ENCODE results near the gene NUBP2. TPM values are rescaled to one million over a fixed set of nuclear protein-coding genes. Genes with fewer than 3 reads are reported as not detected.

Gene NUBP2
- total RNA-seq, 1 experiment from 2014 or later = 103 TPM

DNA sequence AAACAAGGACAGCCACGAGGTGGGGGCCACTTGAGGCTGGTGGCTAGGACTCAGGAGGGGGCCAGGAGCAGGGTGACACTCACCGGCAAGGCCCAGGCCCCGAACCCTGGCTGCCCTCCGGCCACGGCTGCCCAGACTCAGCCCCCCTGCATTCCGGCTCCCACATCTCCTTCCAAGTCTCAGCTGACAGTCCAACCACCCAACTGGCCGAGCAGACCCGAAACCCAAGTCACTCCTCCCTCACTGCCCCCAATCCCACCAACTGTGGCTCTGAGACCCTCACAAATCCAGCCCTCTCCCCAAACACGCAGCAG lies 34.5 kb downstream of the NUBP2 start:
- Histone ChIP-seq H2AFZ (ENCODE audit: low read depth, low read length, poor library complexity, severe bottlenecking) (no peak overlapping the region), H3K4me2 (ENCODE audit: low read length) (no peak overlapping the region), H3K9ac (ENCODE audit: low read length) (no peak overlapping the region), H3K27me3 (ENCODE audit: insufficient read depth, low read length) (no peaks in the 10 kb centered on the region), H3K4me1 (ENCODE audit: control insufficient read depth in 1 of 2, insufficient read depth in 2 of 2, low read length in 2 of 2) (peaks cover 6 to 9% of the 10 kb centered on the region in 2 experiments; a peak in 3 of 4 replicates), H4K20me1 (ENCODE audit: insufficient read depth) (no peaks in the 10 kb centered on the region), H3K36me3 (ENCODE audit: control insufficient read depth in 1 of 2, insufficient read depth in 2 of 2, low read length in 2 of 2) (0 out of 4 replicates have a peak, but pooled peaks cover 2 to 5% of the 10 kb centered on the region in 2 experiments), H3K27ac (ENCODE audit: low read depth, low read length) (no peak overlapping the region), H3K9me2 (ENCODE audit: insufficient read depth) (no peaks in the 10 kb centered on the region), H3K9me3 (ENCODE audit: control insufficient read depth in 1 of 2, insufficient read depth in 1 of 2, low read depth in 1 of 2, low read length in 2 of 2) (no peaks in the 10 kb centered on the region), H3K4me3 (replicated peaks in 1 of 2; ENCODE audit: low read depth in 1 of 2, low read length in 2 of 2) (no peak overlapping the region), H3K79me2 (ENCODE audit: insufficient read depth, low read length) (no peaks in the 10 kb centered on the region)
- no peak for TF ChIP-seq EGR1 (IDR thresholded peaks at IDR 0.05; ENCODE audit: low read depth)
- TF ChIP-seq JUND (IDR thresholded peaks at IDR 0.05) = no peak
- no peak for TF ChIP-seq TCF7L2 (IDR thresholded peaks at IDR 0.05; ENCODE audit: borderline replicate concordance, extremely low read depth, insufficient read depth, insufficient read length)
- BruUV-seq (replicated peaks) = no TSS peak
- DNase-seq (ENCODE audit: low read depth, low spot score) (no peak), ATAC-seq (no peak)
- ChIA-PET POLR2A (no interaction called here), CTCF (no interaction called here), RAD21 (ENCODE audit: low non-redundant PET in 1 of 2, low total read pairs in 2 of 2, uncharacterized antibody in 2 of 2, unreplicated experiment in 2 of 2) (no interaction called here)
- intact Hi-C loops (cut with micrococcal nuclease) = no loop called here

DNA sequence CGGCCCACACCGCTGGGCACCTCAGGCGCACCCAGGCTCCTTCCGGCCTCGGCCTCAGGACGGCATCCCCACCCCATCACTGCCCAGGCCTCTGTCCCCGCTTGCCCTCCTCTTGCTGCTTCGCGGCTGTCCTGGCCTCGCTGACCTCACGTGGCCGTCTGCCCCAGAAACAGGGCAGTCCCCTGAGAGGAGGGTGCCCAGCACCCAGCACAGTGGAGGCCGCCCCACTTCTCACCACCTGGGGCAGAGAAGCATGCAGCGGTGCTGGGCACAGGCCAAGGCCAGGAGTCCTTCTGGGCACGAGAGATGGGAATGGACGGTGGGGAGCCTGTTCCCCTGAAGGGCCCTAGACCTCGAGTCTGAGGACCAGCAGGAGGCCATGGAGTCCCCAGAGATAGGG lies 35.0 kb downstream of the NUBP2 start:
- H3K4me1 ChIP-seq (ENCODE audit: control insufficient read depth in 1 of 2, insufficient read depth in 2 of 2, low read length in 2 of 2) = peaks cover 3 to 4% of the 10 kb centered on the region in 2 experiments; a peak in 3 of 4 replicates
- ChIA-PET POLR2A (no interaction called here), RAD21 (ENCODE audit: low non-redundant PET in 1 of 2, low total read pairs in 2 of 2, uncharacterized antibody in 2 of 2, unreplicated experiment in 2 of 2) (no interaction called here), CTCF (no interaction called here)
- H3K27me3 ChIP-seq (ENCODE audit: insufficient read depth, low read length) = no peaks in the 10 kb centered on the region
- no peaks in the 10 kb centered on the region for H3K9me3 ChIP-seq (ENCODE audit: control insufficient read depth in 1 of 2, insufficient read depth in 1 of 2, low read depth in 1 of 2, low read length in 2 of 2)
- no peaks in the 10 kb centered on the region for H4K20me1 ChIP-seq (ENCODE audit: insufficient read depth)
- no peak overlapping the region for H3K27ac ChIP-seq (ENCODE audit: low read depth, low read length)
- H3K4me3 ChIP-seq (replicated peaks in 1 of 2; ENCODE audit: low read depth in 1 of 2, low read length in 2 of 2) = no peak overlapping the region
- ATAC-seq (no peak), DNase-seq (ENCODE audit: low read depth, low spot score) (no peak)
- H2AFZ ChIP-seq (ENCODE audit: low read depth, low read length, poor library complexity, severe bottlenecking) = no peak overlapping the region
- intact Hi-C loops (cut with micrococcal nuclease) = no loop called here
- no peaks in the 10 kb centered on the region for H3K79me2 ChIP-seq (ENCODE audit: insufficient read depth, low read length)
- no TSS peak for BruUV-seq (replicated peaks)
- no peaks in the 10 kb centered on the region for H3K9me2 ChIP-seq (ENCODE audit: insufficient read depth)
- H3K4me2 ChIP-seq (ENCODE audit: low read length) = no peak overlapping the region
- 0 out of 4 replicates have a peak, but pooled peaks cover 2 to 5% of the 10 kb centered on the region in 2 experiments for H3K36me3 ChIP-seq (ENCODE audit: control insufficient read depth in 1 of 2, insufficient read depth in 2 of 2, low read length in 2 of 2)
- TF ChIP-seq EZH2phosphoT487 (IDR thresholded peaks at IDR 0.05; ENCODE audit: borderline replicate concordance) = no peak
- no peak for TF ChIP-seq CBX3 (IDR thresholded peaks at IDR 0.05; ENCODE audit: low read depth)
- no peak for TF ChIP-seq POLR2A (IDR thresholded peaks at IDR 0.05; ENCODE audit: borderline replicate concordance, extremely low read depth, insufficient read depth, insufficient read length)
- no peak for TF ChIP-seq SP1 (IDR thresholded peaks at IDR 0.05; ENCODE audit: low read depth)
- no peak for TF ChIP-seq EGR1 (IDR thresholded peaks at IDR 0.05; ENCODE audit: low read depth)
- no peak for TF ChIP-seq EZH2 (IDR thresholded peaks at IDR 0.05)
- TF ChIP-seq, protein P1, sequence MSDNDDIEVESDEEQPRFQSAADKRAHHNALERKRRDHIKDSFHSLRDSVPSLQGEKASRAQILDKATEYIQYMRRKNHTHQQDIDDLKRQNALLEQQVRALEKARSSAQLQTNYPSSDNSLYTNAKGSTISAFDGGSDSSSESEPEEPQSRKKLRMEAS (IDR thresholded peaks at IDR 0.05) = no peak
- no peak for TF ChIP-seq CEBPB (IDR thresholded peaks at IDR 0.05; ENCODE audit: low read depth)
- no peak for TF ChIP-seq RAD21 (IDR thresholded peaks at IDR 0.05; ENCODE audit: low read depth)
- no peak for TF ChIP-seq JUND (IDR thresholded peaks at IDR 0.05)
- no peak for TF ChIP-seq ZNF274 (IDR thresholded peaks at IDR 0.05; ENCODE audit: low read depth, low read length)
- no peak for TF ChIP-seq FOSL1 (IDR thresholded peaks at IDR 0.05; ENCODE audit: low read depth)
- TF ChIP-seq, protein P2, sequence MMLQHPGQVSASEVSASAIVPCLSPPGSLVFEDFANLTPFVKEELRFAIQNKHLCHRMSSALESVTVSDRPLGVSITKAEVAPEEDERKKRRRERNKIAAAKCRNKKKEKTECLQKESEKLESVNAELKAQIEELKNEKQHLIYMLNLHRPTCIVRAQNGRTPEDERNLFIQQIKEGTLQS (IDR thresholded peaks at IDR 0.05) = no peak
- TF ChIP-seq TCF7L2 (IDR thresholded peaks at IDR 0.05; ENCODE audit: borderline replicate concordance, extremely low read depth, insufficient read depth, insufficient read length) = no peak
- no peak for TF ChIP-seq SRF (IDR thresholded peaks at IDR 0.05; ENCODE audit: low read depth)
- no peak for TF ChIP-seq POLR2AphosphoS5 (IDR thresholded peaks at IDR 0.05; ENCODE audit: low read depth, low read length)
- no peak for TF ChIP-seq ELF1 (IDR thresholded peaks at IDR 0.05; ENCODE audit: borderline replicate concordance, low read depth)
- TF ChIP-seq YY1 (IDR thresholded peaks at IDR 0.05; ENCODE audit: extremely low read depth, insufficient replicate concordance, low read depth, low read length) = no peak
- TF ChIP-seq, protein P3, sequence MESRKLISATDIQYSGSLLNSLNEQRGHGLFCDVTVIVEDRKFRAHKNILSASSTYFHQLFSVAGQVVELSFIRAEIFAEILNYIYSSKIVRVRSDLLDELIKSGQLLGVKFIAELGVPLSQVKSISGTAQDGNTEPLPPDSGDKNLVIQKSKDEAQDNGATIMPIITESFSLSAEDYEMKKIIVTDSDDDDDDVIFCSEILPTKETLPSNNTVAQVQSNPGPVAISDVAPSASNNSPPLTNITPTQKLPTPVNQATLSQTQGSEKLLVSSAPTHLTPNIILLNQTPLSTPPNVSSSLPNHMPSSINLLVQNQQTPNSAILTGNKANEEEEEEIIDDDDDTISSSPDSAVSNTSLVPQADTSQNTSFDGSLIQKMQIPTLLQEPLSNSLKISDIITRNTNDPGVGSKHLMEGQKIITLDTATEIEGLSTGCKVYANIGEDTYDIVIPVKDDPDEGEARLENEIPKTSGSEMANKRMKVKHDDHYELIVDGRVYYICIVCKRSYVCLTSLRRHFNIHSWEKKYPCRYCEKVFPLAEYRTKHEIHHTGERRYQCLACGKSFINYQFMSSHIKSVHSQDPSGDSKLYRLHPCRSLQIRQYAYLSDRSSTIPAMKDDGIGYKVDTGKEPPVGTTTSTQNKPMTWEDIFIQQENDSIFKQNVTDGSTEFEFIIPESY (IDR thresholded peaks at IDR 0.05; ENCODE audit: extremely low read depth, insufficient replicate concordance, low read length) = no peak
- no peak overlapping the region for H3K9ac ChIP-seq (ENCODE audit: low read length)
